A673 (cell line): ENCODE results near the gene FLVCR2.

ENCODE experiments used
- CTCF ChIP-seq: fragments of 300-800, 200-600 bp; sonication (generic); conservative IDR thresholded peaks from 2 replicates; pipeline ENCODE4 v1.5.1; 2017; ENCODE audit warnings: low read depth, mild to moderate bottlenecking, antibody characterized with exemption, low read length, moderate library complexity, mixed read lengths
- EZH2 ChIP-seq: fragments of 200-600 bp; sonication (generic); IDR thresholded peaks from 2 replicates; pipeline ENCODE4 v1.6.1; 2017; ENCODE audit warnings: borderline replicate concordance, low read depth, mild to moderate bottlenecking, mixed read lengths, antibody characterized with exemption, low read length; ENCODE audit not compliant: poor library complexity, severe bottlenecking

DNA sequence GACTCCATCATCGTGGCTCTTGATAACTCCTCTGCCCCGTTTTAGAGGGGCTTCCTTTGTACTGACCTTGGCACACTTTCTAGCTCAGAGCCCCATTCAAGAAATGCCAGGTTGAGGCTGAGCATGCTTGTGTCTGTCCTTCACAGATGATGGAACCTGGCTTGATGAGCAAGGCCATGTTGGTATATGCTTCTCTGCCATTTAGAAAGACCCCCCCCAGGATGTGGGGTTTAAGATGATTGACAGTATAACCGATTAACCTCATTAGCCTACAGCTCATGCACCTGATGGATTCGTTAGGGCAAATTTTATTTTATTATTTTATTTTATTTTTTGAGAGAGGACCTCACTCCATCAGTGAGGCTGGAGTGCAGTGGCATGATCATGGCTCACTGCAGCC lies 35.2 kb upstream of the FLVCR2 start:
- TF ChIP-seq CTCF (no peak), EZH2 (no peak)
